T-helper 2 cell treated with Interferon-gamma antibody and Interleukin-4, amounts not matched to agents 100 ng/mL and 5 ng/mL, for 36 hours (primary cell): Measurements from ENCODE around the gene F12. TPM values are rescaled to one million over a fixed set of nuclear protein-coding genes. Genes with fewer than 3 reads are reported as not detected.
"Not testable (repeated sequence)": the region's sequence is repeated elsewhere in the genome, so short reads cannot be mapped to it uniquely, and the experiment has no call there.

Experiments used
- intact Hi-C: fragments of 100-400 bp; cut with micrococcal nuclease; formaldehyde crosslinking; loops from one replicate; pipeline ENCODE4 v1.15.1; 2023
- total RNA-seq: library from RNA; stranded (reverse); gene quantifications from 2 replicates; pipeline ENCODE4 v1.2.3, GENCODE V29; 2022

F12 gene
- total RNA-seq, 1 donor from 2014 or later, result 1.9 TPM

- intact Hi-C loops, result not testable (repeated sequence)
Observed at GRCh38 chr5:177420472-177420871, 11.1 kb upstream of the F12 start.

GRCh38 chr5:177419046-177419445 is 9.7 kb upstream of the F12 start:
- intact Hi-C loops, result no loop called here

GRCh38 chr5:177417081-177417480 is 7.7 kb upstream of the F12 start:
- intact Hi-C loops, result not testable (repeated sequence)

GRCh38 chr5:177414481-177414880 is 5.1 kb upstream of the F12 start:
- intact Hi-C loops, result no loop called here

GRCh38 chr5:177412603-177413233 is 3.4 kb upstream of the F12 start:
- intact Hi-C loops, result no loop called here

GRCh38 chr5:177410575-177410974 is 1.2 kb upstream of the F12 start:
- intact Hi-C loops, result no loop called here

GRCh38 chr5:177405805-177406204 is 3.6 kb downstream of the F12 start:
- intact Hi-C loops, result no loop called here

- intact Hi-C loops, result no loop called here
Observed at GRCh38 chr5:177405312-177405711, 4.1 kb downstream of the F12 start.

- intact Hi-C loops, result loop anchor here (1.0 to 5.0 kb wide), 4 partner anchors 21 to 93 kb away; partner anchors contain the start of genes PDLIM7 and RGS14
Observed at GRCh38 chr5:177404641-177405179, 4.7 kb downstream of the F12 start.

- intact Hi-C loops, result loop anchor here (1.0 to 5.0 kb wide), 7 partner anchors 14 to 93 kb away; partner anchors contain the start of genes PDLIM7, PRR7 and RGS14
Observed at GRCh38 chr5:177403792-177404640, 5.3 kb downstream of the F12 start.

- intact Hi-C loops, result loop anchor here (1.0 to 5.0 kb wide), 4 partner anchors 13 to 84 kb away; partner anchors contain the start of genes PRR7 and RGS14
Observed at GRCh38 chr5:177403102-177403791, 6.1 kb downstream of the F12 start.

- intact Hi-C loops, result loop anchor here (1.0 to 5.0 kb wide), 4 partner anchors 12 to 84 kb away; partner anchors contain the start of genes PRR7 and RGS14
Observed at GRCh38 chr5:177402271-177403043, 6.9 kb downstream of the F12 start.

- intact Hi-C loops, result loop anchor here (5.0 kb wide), 1 partner anchor 43 kb away; the partner anchor contains the start of gene RGS14
Observed at GRCh38 chr5:177399997-177400868, 9.1 kb downstream of the F12 start, which contains the start of gene PFN3. TSS of gene PFN3 (minus strand) at chr5:177400661. CDS start at chr5:177400576, 85 bp downstream.

GRCh38 chr5:177397875-177398390 is 11.4 kb downstream of the F12 start:
- intact Hi-C loops, result no loop called here

GRCh38 chr5:177396807-177397206 is 12.6 kb downstream of the F12 start:
- intact Hi-C loops, result no loop called here

GRCh38 chr5:177396078-177396477 is 13.3 kb downstream of the F12 start:
- intact Hi-C loops, result no loop called here

- intact Hi-C loops, result no loop called here
Observed at GRCh38 chr5:177393990-177394389, 15.4 kb downstream of the F12 start.

- intact Hi-C loops, result no loop called here
Observed at GRCh38 chr5:177393206-177393765, 16.1 kb downstream of the F12 start.

GRCh38 chr5:177392765-177393164 is 16.6 kb downstream of the F12 start:
- intact Hi-C loops, result no loop called here
